ENCODE results near the gene HDAC11. TPM values are rescaled to one million over a fixed set of nuclear protein-coding genes. Genes with fewer than 3 reads are reported as not detected.

HDAC11 gene
- total RNA-seq, 1 experiment from 2014 or later = 7.0 TPM

- Histone ChIP-seq H3K4ac (ENCODE audit: low read depth, low read length) (no peak overlapping the region), H3K23me2 (ENCODE audit: insufficient read length, low read depth, low read length, poor library complexity, severe bottlenecking) (no peaks in the 10 kb centered on the region), H2BK12ac (ENCODE audit: insufficient read length, low read depth, low read length) (no peak overlapping the region), H3K23ac (ENCODE audit: insufficient read length, low read depth, low read length) (no peak overlapping the region), H3T11ph (ENCODE audit: low read length) (no peak overlapping the region), H4K91ac (ENCODE audit: insufficient read length, low read depth, low read length) (no peak overlapping the region), H3K56ac (ENCODE audit: insufficient read length, low read depth, low read length) (no peak overlapping the region), H3K9me3 (ENCODE audit: control insufficient read depth, low read depth, low read length) (no peaks in the 10 kb centered on the region), H2AFZ (ENCODE audit: low read length) (no peak overlapping the region), H3K18ac (ENCODE audit: insufficient read length, low read depth, low read length) (no peak overlapping the region), H2BK15ac (ENCODE audit: low read depth, low read length) (no peak overlapping the region), H3K79me1 (ENCODE audit: insufficient read depth, low read depth, low read length, poor library complexity, severe bottlenecking) (no peaks in the 10 kb centered on the region), H3K4me2 (ENCODE audit: insufficient read depth, insufficient read length, low read length) (no peak overlapping the region), H3K9ac (ENCODE audit: extremely low read depth, insufficient read length, low read length) (no peak overlapping the region), H4K8ac (replicated peaks; ENCODE audit: insufficient read length, low read depth, low read length) (no peak overlapping the region), H3K27ac (ENCODE audit: insufficient read length, low read depth, low read length) (no peak overlapping the region), H3K27me3 (ENCODE audit: insufficient read depth, low read length) (no peaks in the 10 kb centered on the region; the same call in 1 of the 2 replicates), H3K4me1 (ENCODE audit: insufficient read depth, low read length) (no peaks in the 10 kb centered on the region), H3K14ac (ENCODE audit: insufficient read depth, low read length) (no peak overlapping the region), H2BK5ac (ENCODE audit: insufficient read length, low read length) (no peak overlapping the region), H3K79me2 (ENCODE audit: insufficient read depth, low read length) (no peaks in the 10 kb centered on the region), H2BK120ac (ENCODE audit: low read depth, low read length, poor library complexity, severe bottlenecking) (no peak overlapping the region), H2AK5ac (ENCODE audit: insufficient read length, low read length) (no peak overlapping the region), H4K20me1 (ENCODE audit: control insufficient read depth, insufficient read depth, insufficient read length) (no peaks in the 10 kb centered on the region), H2BK20ac (ENCODE audit: low read depth, low read length, poor library complexity, severe bottlenecking) (no peak overlapping the region), H4K5ac (ENCODE audit: insufficient read length, low read depth, low read length) (no peak overlapping the region)
- no peak for DNase-seq
- WGBS (ENCODE audit: extremely low coverage, insufficient read length, low lambda C conversion rate) = no CpG with 5 or more reads among the region's 9 CpGs
- no peaks in the 10 kb centered on the region for H3K36me3 Mint-ChIP-seq (ENCODE audit: insufficient read depth in 1 of 3, low read depth in 3 of 3)
- H3K27me3 Mint-ChIP-seq (ENCODE audit: low read depth) = peaks cover 36% of the 10 kb centered on the region
- TF ChIP-seq CTCF (conservative IDR thresholded peaks at IDR 0.05) = no peak
- H3K4me1 Mint-ChIP-seq = peaks cover 7 to 9% of the 10 kb centered on the region in 2 experiments
- no peaks in the 10 kb centered on the region; a peak in 1 of 5 replicates for H3K9me3 Mint-ChIP-seq
- no peak overlapping the region for H3K27ac Mint-ChIP-seq
- H3K4me3 Mint-ChIP-seq = no peak overlapping the region
Measured at GRCh38 chr3:13459605-13460340, 20.3 kb upstream of the HDAC11 start.

Measured in H9 (cell line).